GM23338 (cell line): ENCODE data around the gene TPR. TPM values are rescaled to one million over a fixed set of nuclear protein-coding genes. Genes with fewer than 3 reads are reported as not detected.

Source experiments
- ATAC-seq: fragments of 200-7000 bp; cut with Tn5 transposase; 3 replicates; pipeline ENCODE4 v1.9.1; 2020
- DNase-seq: peaks from one replicate; pipeline ENCODE4 v3.0.0-alpha.2; 2015; ENCODE audit warnings: low spot score
- H2AFZ ChIP-seq: fragments of 200-600 bp; sonication (generic); 2 replicates; pipeline ENCODE4 v1.8.0; 2016; ENCODE audit warnings: antibody characterized with exemption, mild to moderate bottlenecking, moderate library complexity
- H3F3A ChIP-seq: fragments of 200-600 bp; sonication (generic); replicated peaks from 2 replicates; pipeline ENCODE4 v1.8.0; 2017; ENCODE audit warnings: antibody characterized with exemption, mixed run types, low read depth
- H3K27ac ChIP-seq: fragments of 200-600 bp; sonication (generic); 2 replicates; pipeline ENCODE4 v1.6.1; 2016; ENCODE audit warnings: low read depth
- H3K27me3 ChIP-seq: fragments of 200-600 bp; sonication (generic); 2 replicates; pipeline ENCODE4 v1.8.0; 2016; ENCODE audit warnings: mild to moderate bottlenecking, mixed run types, moderate library complexity; ENCODE audit not compliant: insufficient read depth
- H3K36me3 ChIP-seq: fragments of 200-600 bp; sonication (generic); 2 replicates; pipeline ENCODE4 v1.8.0; 2016; ENCODE audit warnings: mild to moderate bottlenecking; ENCODE audit not compliant: insufficient read depth
- H3K4me1 ChIP-seq: fragments of 200-600 bp; sonication (generic); 2 replicates; pipeline ENCODE4 v1.8.0; 2016; ENCODE audit warnings: mild to moderate bottlenecking, moderate library complexity; ENCODE audit not compliant: insufficient read depth
- H3K4me2 ChIP-seq: fragments of 200-600 bp; sonication (generic); 2 replicates; pipeline ENCODE4 v1.7.1; 2017; ENCODE audit warnings: mixed run types
- H3K4me3 ChIP-seq: fragments of 200-600 bp; sonication (generic); 2 replicates; pipeline ENCODE4 v1.6.1; 2016; ENCODE audit warnings: mixed run types
- H3K79me2 ChIP-seq: fragments of 200-600 bp; sonication (generic); replicated peaks from 2 replicates; pipeline ENCODE4 v1.8.0; 2017; ENCODE audit warnings: mild to moderate bottlenecking; ENCODE audit not compliant: insufficient read depth
- H3K9me2 ChIP-seq: fragments of 200-600 bp; sonication (generic); 2 replicates; pipeline ENCODE4 v1.8.0; 2017; ENCODE audit not compliant: insufficient read depth
- H4K20me1 ChIP-seq: fragments of 200-600 bp; sonication (generic); replicated peaks from 2 replicates; pipeline ENCODE4 v1.8.0; 2017; ENCODE audit warnings: mild to moderate bottlenecking; ENCODE audit not compliant: insufficient read depth
- H3K27ac Mint-ChIP-seq: 2 replicates; pipeline ENCODE4 v1.8.0; 2020; ENCODE audit warnings: inconsistent platforms, mild to moderate bottlenecking, moderate library complexity, mixed read lengths
- H3K27me3 Mint-ChIP-seq: 3 replicates; pipeline ENCODE4 v1.8.0; 2022; ENCODE audit warnings: low read depth, mild to moderate bottlenecking, moderate library complexity, mixed read lengths, inconsistent platforms; ENCODE audit not compliant: insufficient read depth, poor library complexity
- H3K36me3 Mint-ChIP-seq: 3 replicates; pipeline ENCODE4 v1.8.0; 2021; ENCODE audit warnings: low read depth, mild to moderate bottlenecking, inconsistent platforms, moderate library complexity, mixed read lengths
- H3K4me1 Mint-ChIP-seq: 3 replicates; pipeline ENCODE4 v1.8.0; 2020; ENCODE audit warnings: mild to moderate bottlenecking, inconsistent platforms, mixed read lengths
- H3K4me3 Mint-ChIP-seq: 3 replicates; pipeline ENCODE4 v1.8.0; 2021; ENCODE audit warnings: moderate library complexity, mild to moderate bottlenecking, inconsistent platforms, mixed read lengths
- H3K9me3 Mint-ChIP-seq: 3 replicates; pipeline ENCODE4 v1.8.0; 2020; ENCODE audit warnings: moderate library complexity, mild to moderate bottlenecking, inconsistent platforms, mixed read lengths
- CREB1 ChIP-seq: fragments of 250-450 bp; sonication (Bioruptor Pico); IDR thresholded peaks from 2 replicates; pipeline ENCODE4 v1.5.0; 2020; ENCODE audit warnings: low read depth, mild to moderate bottlenecking, moderate library complexity
- CTCF ChIP-seq, 2 experiments: fragments of 200-600 bp in 1 of 2; sonication (generic) in 1 of 2; conservative IDR thresholded peaks; 2 replicates each; pipeline versions ENCODE4 v1.5.1 to v1.6.1; 2016 to 2017; ENCODE audit warnings: antibody characterized with exemption in 2 of 2, low read depth in 2 of 2, mild to moderate bottlenecking in 2 of 2, moderate library complexity in 1 of 2
- EZH2 ChIP-seq: fragments of 200-600 bp; sonication (generic); IDR thresholded peaks from one replicate; pipeline ENCODE4 v1.8.0; 2017; ENCODE audit warnings: antibody characterized with exemption, mild to moderate bottlenecking, low read depth; ENCODE audit not compliant: unreplicated experiment
- EZH2phosphoT487 ChIP-seq: fragments of 200-600 bp; sonication (generic); IDR thresholded peaks from one replicate; pipeline ENCODE4 v1.8.1; 2018; ENCODE audit warnings: antibody characterized with exemption; ENCODE audit not compliant: unreplicated experiment
- JUNB ChIP-seq: IDR thresholded peaks from one replicate; pipeline ENCODE4 v1.6.1; 2016; ENCODE audit warnings: antibody characterized with exemption; ENCODE audit not compliant: unreplicated experiment
- NANOG ChIP-seq: IDR thresholded peaks from 2 replicates; pipeline ENCODE4 v1.6.1; 2016; ENCODE audit warnings: antibody characterized with exemption, borderline replicate concordance
- POLR2AphosphoS5 ChIP-seq: IDR thresholded peaks from 2 replicates; pipeline ENCODE4 v1.6.1; 2016; ENCODE audit warnings: antibody characterized with exemption, low read depth
- REST ChIP-seq: IDR thresholded peaks from one replicate; pipeline ENCODE4 v1.6.1; 2018; ENCODE audit warnings: antibody characterized with exemption; ENCODE audit not compliant: unreplicated experiment
- STAT1 ChIP-seq: IDR thresholded peaks from one replicate; pipeline ENCODE4 v1.6.1; 2016; ENCODE audit warnings: antibody characterized with exemption; ENCODE audit not compliant: unreplicated experiment
- ZNF114 ChIP-seq: fragments of 250-450 bp; sonication (Bioruptor Pico); IDR thresholded peaks from 2 replicates; pipeline ENCODE4 v1.5.0; 2020; ENCODE audit warnings: mild to moderate bottlenecking, moderate library complexity
- ZNF331 ChIP-seq: fragments of 250-450 bp; sonication (Bioruptor Pico); IDR thresholded peaks from 2 replicates; pipeline ENCODE4 v1.5.0; 2020; ENCODE audit warnings: low read depth, mild to moderate bottlenecking, moderate library complexity
- polyA plus RNA-seq: library from polyadenylated mRNA; unstranded; fragments of >200 nt; fragmentation: Nextera tagmentation; extraction: Ambion mirVana; gene quantifications from 2 replicates; pipeline ENCODE4 v1.2.1, GENCODE V29; 2016
- total RNA-seq: library from RNA; depleted of rRNA; stranded (reverse); fragments of >200 nt; shearing (Covaris generic); gene quantifications from 2 replicates; pipeline ENCODE4 v1.2.3, GENCODE V29; 2014

TPR gene
- total and polyA plus RNA-seq, 2 experiments from 2014 or later = 108 to 220 TPM

GRCh38 chr1:186282466-186282865, 92.6 kb downstream of the TPR start (continued):
- no peak for TF ChIP-seq REST
- TF ChIP-seq NANOG = no peak
- no peak for TF ChIP-seq CREB1
- TF ChIP-seq JUNB = no peak
- no peak for TF ChIP-seq ZNF331 (CRISPR knock-in tag)
- TF ChIP-seq EZH2 = no peak
- TF ChIP-seq POLR2AphosphoS5 = no peak
- TF ChIP-seq EZH2phosphoT487 = no peak
- TF ChIP-seq CTCF (conservative IDR thresholded peaks at IDR 0.05; ENCODE audit: low read depth in 2 of 2) = no peak

- Histone ChIP-seq H3K4me3 (no peak overlapping the region), H3K9me2 (no peaks in the 10 kb centered on the region)
These were observed 99.2 kb downstream of the TPR start for GRCh38 chr1:186275822-186276221.

More at GRCh38 chr1:186275822-186276221, 99.2 kb downstream of the TPR start:
- Histone ChIP-seq H3K4me2 (no peak overlapping the region), H3K79me2 (no peaks in the 10 kb centered on the region), H3F3A (no peaks in the 10 kb centered on the region), H3K27me3 (no peaks in the 10 kb centered on the region), H3K4me1 (no peaks in the 10 kb centered on the region), H3K36me3 (no peaks in the 10 kb centered on the region), H4K20me1 (no peaks in the 10 kb centered on the region), H3K27ac (no peak overlapping the region), H2AFZ (peak overlapping the region; percentile 5; the same call in 1 of the 2 replicates)
- ATAC-seq = no peak
- no peak for DNase-seq
- peaks cover 3% of the 10 kb centered on the region for H3K27me3 Mint-ChIP-seq
- H3K4me3 Mint-ChIP-seq = no peak overlapping the region
- no peaks in the 10 kb centered on the region for H3K36me3 Mint-ChIP-seq
- no peak overlapping the region for H3K27ac Mint-ChIP-seq
- peaks cover 8% of the 10 kb centered on the region for H3K4me1 Mint-ChIP-seq
- no peak for TF ChIP-seq ZNF331 (CRISPR knock-in tag)
- TF ChIP-seq CTCF (conservative IDR thresholded peaks at IDR 0.05; ENCODE audit: low read depth in 2 of 2) = no peak
- TF ChIP-seq STAT1 = no peak
- no peak for TF ChIP-seq REST
- no peak for TF ChIP-seq JUNB
- no peak for TF ChIP-seq ZNF114 (CRISPR knock-in tag)
- TF ChIP-seq EZH2phosphoT487 = no peak
- no peak for TF ChIP-seq EZH2
- TF ChIP-seq CREB1 = no peak
- H3K9me3 Mint-ChIP-seq = no peaks in the 10 kb centered on the region; the same call in 2 of the 3 replicates
